Gastroesophageal sphincter (tissue), 3 donors: ENCODE results near the gene OPCML.

ENCODE experiments used
- CTCF ChIP-seq, 4 experiments: fragments of 200-600 bp in 2 of 4; fragments of 450-650 bp in 2 of 4; sonication (generic) in 1 of 4; IDR thresholded peaks; one replicate each; pipeline ENCODE4 v1.5.1; 2017 to 2019; ENCODE audit warnings: antibody characterized with exemption in 4 of 4, mild to moderate bottlenecking in 2 of 4, moderate library complexity in 2 of 4
- POLR2A ChIP-seq, 2 donors: fragments of 450-650 bp; IDR thresholded peaks; one replicate each; pipeline ENCODE4 v1.6.1; 2017; ENCODE audit warnings: antibody characterized with exemption in 2 of 2, mild to moderate bottlenecking in 2 of 2, moderate library complexity in 1 of 2

GRCh38 chr11:132846075-132846474 lies 686.2 kb downstream of the OPCML start:
- TF ChIP-seq CTCF (IDR thresholded peaks at IDR 0.05) (no peak), POLR2A (IDR thresholded peaks at IDR 0.05) (no peak)
